ENCODE measurements around the gene NUAK2. TPM values are rescaled to one million over a fixed set of nuclear protein-coding genes. Genes with fewer than 3 reads are reported as not detected.

NUAK2 gene
- total and polyA plus RNA-seq, 7 donors: 0.28 to 15.0 (median 1.5) TPM

GRCh38 chr1:205306929-205307566 lies 14.5 kb downstream of the NUAK2 start:
- H3K27ac ChIP-seq: no peak overlapping the region
- WGBS, 2 donors: 18 to 73% methylated on average over 7 of the region's 7 CpGs

GRCh38 chr1:205304695-205305070 lies 16.9 kb downstream of the NUAK2 start:
- H3K36me3 ChIP-seq: peaks cover 0 to 42% (median 5%) of the 10 kb centered on the region in 4 donors
- WGBS, 2 donors: 87 to 100% methylated on average over 1 of the region's 1 CpG
- no peak overlapping the region for H3K4me3 ChIP-seq
- intact Hi-C loops (cut with DNase I): no loop called here
- H3K27me3 ChIP-seq: no peaks in the 10 kb centered on the region
- DNase-seq: no peak
- no peak for TF ChIP-seq POLR2A (IDR thresholded peaks at IDR 0.05)
- TF ChIP-seq POLR2AphosphoS5 (IDR thresholded peaks at IDR 0.05): no peak
- TF ChIP-seq EP300 (IDR thresholded peaks at IDR 0.05): no peak
- TF ChIP-seq, protein P1, sequence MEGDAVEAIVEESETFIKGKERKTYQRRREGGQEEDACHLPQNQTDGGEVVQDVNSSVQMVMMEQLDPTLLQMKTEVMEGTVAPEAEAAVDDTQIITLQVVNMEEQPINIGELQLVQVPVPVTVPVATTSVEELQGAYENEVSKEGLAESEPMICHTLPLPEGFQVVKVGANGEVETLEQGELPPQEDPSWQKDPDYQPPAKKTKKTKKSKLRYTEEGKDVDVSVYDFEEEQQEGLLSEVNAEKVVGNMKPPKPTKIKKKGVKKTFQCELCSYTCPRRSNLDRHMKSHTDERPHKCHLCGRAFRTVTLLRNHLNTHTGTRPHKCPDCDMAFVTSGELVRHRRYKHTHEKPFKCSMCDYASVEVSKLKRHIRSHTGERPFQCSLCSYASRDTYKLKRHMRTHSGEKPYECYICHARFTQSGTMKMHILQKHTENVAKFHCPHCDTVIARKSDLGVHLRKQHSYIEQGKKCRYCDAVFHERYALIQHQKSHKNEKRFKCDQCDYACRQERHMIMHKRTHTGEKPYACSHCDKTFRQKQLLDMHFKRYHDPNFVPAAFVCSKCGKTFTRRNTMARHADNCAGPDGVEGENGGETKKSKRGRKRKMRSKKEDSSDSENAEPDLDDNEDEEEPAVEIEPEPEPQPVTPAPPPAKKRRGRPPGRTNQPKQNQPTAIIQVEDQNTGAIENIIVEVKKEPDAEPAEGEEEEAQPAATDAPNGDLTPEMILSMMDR (IDR thresholded peaks at IDR 0.05): no peak
- H3K9me3 ChIP-seq: no peaks in the 10 kb centered on the region
- H3K4me1 ChIP-seq: peaks cover 0 to 16% (median 13%) of the 10 kb centered on the region in 4 donors
- H3K27ac ChIP-seq: no peak overlapping the region

More at GRCh38 chr1:205306929-205307566, 14.5 kb downstream of the NUAK2 start:
- intact Hi-C loops (cut with DNase I): no loop called here
- no peaks in the 10 kb centered on the region for H3K27me3 ChIP-seq
- no peak for DNase-seq
- H3K4me3 ChIP-seq: no peak overlapping the region
- H3K36me3 ChIP-seq: peaks cover 0 to 48% (median 5%) of the 10 kb centered on the region in 4 donors
- H3K4me1 ChIP-seq: peaks cover 0 to 4% (median under 1%) of the 10 kb centered on the region in 4 donors
- TF ChIP-seq EP300 (IDR thresholded peaks at IDR 0.05): no peak
- TF ChIP-seq POLR2A (IDR thresholded peaks at IDR 0.05): no peak
- TF ChIP-seq, protein P1 (IDR thresholded peaks at IDR 0.05): no peak
- no peak for TF ChIP-seq POLR2AphosphoS5 (IDR thresholded peaks at IDR 0.05)
- no peaks in the 10 kb centered on the region for H3K9me3 ChIP-seq

- no peaks in the 10 kb centered on the region for H3K9me3 ChIP-seq
- DNase-seq: no peak
- WGBS, 2 donors: 83 to 93% methylated on average over 19 of the region's 19 CpGs
- H3K36me3 ChIP-seq: peaks cover 0 to 42% (median 5%) of the 10 kb centered on the region in 4 donors
- H3K4me3 ChIP-seq: no peak overlapping the region
- H3K27me3 ChIP-seq: no peaks in the 10 kb centered on the region
- intact Hi-C loops (cut with DNase I): no loop called here
- H3K4me1 ChIP-seq: peaks cover 0 to 16% (median 13%) of the 10 kb centered on the region in 4 donors
- no peak overlapping the region for H3K27ac ChIP-seq
- TF ChIP-seq POLR2A (IDR thresholded peaks at IDR 0.05) (no peak), POLR2AphosphoS5 (IDR thresholded peaks at IDR 0.05) (no peak), EP300 (IDR thresholded peaks at IDR 0.05) (no peak)
- TF ChIP-seq, protein P1 (IDR thresholded peaks at IDR 0.05): no peak
These were observed 17.4 kb downstream of the NUAK2 start for GRCh38 chr1:205304046-205304694.

- Histone ChIP-seq H3K27me3 (no peaks in the 10 kb centered on the region), H3K4me1 (peaks cover 0 to 20% (median 13%) of the 10 kb centered on the region in 4 donors), H3K36me3 (peaks cover 0 to 40% (median 5%) of the 10 kb centered on the region in 4 donors), H3K4me3 (no peak overlapping the region), H3K9me3 (no peaks in the 10 kb centered on the region), H3K27ac (no peak overlapping the region)
- no peak for TF ChIP-seq POLR2AphosphoS5 (IDR thresholded peaks at IDR 0.05)
- TF ChIP-seq POLR2A (IDR thresholded peaks at IDR 0.05): no peak
- TF ChIP-seq, protein P1 (IDR thresholded peaks at IDR 0.05): no peak
- no peak for TF ChIP-seq EP300 (IDR thresholded peaks at IDR 0.05)
- 74 to 88% methylated on average over 20 of the region's 20 CpGs for WGBS, 2 donors
- no peak for DNase-seq
- intact Hi-C loops (cut with DNase I): no loop called here
These were observed 18.2 kb downstream of the NUAK2 start for GRCh38 chr1:205303247-205303888.
